ENCODE measurements around the gene PIM1.

PIM1 gene

DNA sequence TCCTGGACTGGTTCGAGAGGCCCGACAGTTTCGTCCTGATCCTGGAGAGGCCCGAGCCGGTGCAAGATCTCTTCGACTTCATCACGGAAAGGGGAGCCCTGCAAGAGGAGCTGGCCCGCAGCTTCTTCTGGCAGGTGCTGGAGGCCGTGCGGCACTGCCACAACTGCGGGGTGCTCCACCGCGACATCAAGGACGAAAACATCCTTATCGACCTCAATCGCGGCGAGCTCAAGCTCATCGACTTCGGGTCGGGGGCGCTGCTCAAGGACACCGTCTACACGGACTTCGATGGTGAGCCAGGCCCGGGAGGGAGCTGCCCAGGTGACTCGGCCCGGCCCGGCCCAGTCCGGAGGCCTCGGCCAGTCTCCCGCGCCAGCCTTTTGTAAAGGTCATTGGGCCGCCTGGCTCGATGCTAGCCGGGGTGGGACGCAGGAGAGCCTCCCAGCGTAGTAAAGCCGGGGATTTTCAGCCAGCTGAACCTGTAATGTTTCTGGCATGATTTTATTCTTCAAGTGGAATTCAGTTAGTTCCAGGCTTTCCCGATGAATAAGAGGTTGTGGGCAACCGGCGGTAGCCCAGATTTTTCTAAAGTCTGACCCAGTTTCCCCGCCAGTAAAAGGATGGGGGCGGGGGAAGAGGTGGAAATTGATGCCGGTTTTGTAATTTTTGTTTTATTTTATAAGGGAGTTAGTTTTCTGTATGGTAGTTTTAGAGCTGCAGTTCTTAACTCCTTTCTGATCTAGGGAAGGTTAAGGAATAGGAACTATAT, 1.4 kb downstream of the PIM1 start:
- H3K4me1 ChIP-seq (ENCODE audit: control insufficient read depth, insufficient read depth, low read length, poor library complexity, severe bottlenecking): peaks cover 38% of the 10 kb centered on the region
- H3K36me3 ChIP-seq (ENCODE audit: control insufficient read depth, insufficient read depth, low read length): peaks cover 33% of the 10 kb centered on the region
- H3K27me3 ChIP-seq (replicated peaks; ENCODE audit: control insufficient read depth, insufficient read depth, low read length, poor library complexity, severe bottlenecking): no peaks in the 10 kb centered on the region
- peak in 1 of 3 donors; percentile 17 for DNase-seq
- H3K4me3 ChIP-seq (ENCODE audit: insufficient read depth, low read depth, low read length, poor library complexity, severe bottlenecking): peak overlapping the region; percentile 98
- H3K9me3 ChIP-seq (ENCODE audit: control insufficient read depth, low read length): no peaks in the 10 kb centered on the region
- peak overlapping the region; percentile 78 for H3K27ac ChIP-seq (ENCODE audit: insufficient read depth, low read length, poor library complexity, severe bottlenecking)

DNA sequence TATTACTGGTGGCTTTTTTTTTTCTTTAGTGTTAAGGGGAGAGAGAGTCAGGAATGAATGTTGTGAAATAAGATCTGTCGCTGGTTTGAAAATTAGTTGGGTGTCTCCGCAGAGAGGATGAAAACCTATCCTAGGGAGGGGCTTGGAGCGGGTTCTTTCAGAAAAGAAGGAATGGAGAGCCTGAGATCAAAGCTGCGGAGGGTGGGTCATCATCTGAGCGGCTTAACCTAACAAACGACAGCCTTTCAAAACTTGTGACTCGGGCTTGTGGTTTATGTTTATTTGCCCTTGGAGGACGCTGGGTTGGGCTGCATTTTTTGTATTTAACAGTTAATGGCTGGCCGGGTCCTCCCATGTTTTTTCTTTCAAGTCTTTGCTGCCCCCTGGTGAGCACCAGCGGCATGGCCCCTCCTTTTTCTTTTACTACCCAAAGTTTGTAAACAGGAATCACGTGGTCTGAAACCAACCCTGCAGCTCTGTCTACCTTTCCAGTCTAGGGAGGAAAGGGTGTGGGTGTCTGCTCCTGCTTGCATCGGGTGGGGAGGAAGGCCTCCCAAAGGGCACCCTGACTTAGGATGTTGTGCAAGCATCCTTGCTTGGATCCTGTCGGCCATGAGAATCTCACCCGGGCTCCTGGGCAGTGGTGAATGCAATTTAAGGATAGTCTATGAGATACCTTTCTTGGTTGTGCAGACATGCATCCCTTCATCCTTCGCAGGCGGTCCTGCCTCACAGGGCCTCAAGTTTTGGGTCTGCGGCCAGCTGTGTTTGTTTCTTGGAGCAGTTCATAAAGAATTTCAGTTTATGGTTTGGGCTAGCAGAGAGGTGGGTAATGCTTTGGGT, 2.2 kb downstream of the PIM1 start:
- Histone ChIP-seq H3K4me1 (ENCODE audit: control insufficient read depth, insufficient read depth, low read length, poor library complexity, severe bottlenecking) (peaks cover 46% of the 10 kb centered on the region), H3K27me3 (replicated peaks; ENCODE audit: control insufficient read depth, insufficient read depth, low read length, poor library complexity, severe bottlenecking) (no peaks in the 10 kb centered on the region), H3K4me3 (ENCODE audit: insufficient read depth, low read depth, low read length, poor library complexity, severe bottlenecking) (peak overlapping the region; percentile 98), H3K9me3 (ENCODE audit: control insufficient read depth, low read length) (no peaks in the 10 kb centered on the region), H3K27ac (ENCODE audit: insufficient read depth, low read length, poor library complexity, severe bottlenecking) (peak overlapping the region; percentile 78), H3K36me3 (ENCODE audit: control insufficient read depth, insufficient read depth, low read length) (peaks cover 33% of the 10 kb centered on the region)
- DNase-seq: peak; percentile 87 to 89 (median 89)

DNA sequence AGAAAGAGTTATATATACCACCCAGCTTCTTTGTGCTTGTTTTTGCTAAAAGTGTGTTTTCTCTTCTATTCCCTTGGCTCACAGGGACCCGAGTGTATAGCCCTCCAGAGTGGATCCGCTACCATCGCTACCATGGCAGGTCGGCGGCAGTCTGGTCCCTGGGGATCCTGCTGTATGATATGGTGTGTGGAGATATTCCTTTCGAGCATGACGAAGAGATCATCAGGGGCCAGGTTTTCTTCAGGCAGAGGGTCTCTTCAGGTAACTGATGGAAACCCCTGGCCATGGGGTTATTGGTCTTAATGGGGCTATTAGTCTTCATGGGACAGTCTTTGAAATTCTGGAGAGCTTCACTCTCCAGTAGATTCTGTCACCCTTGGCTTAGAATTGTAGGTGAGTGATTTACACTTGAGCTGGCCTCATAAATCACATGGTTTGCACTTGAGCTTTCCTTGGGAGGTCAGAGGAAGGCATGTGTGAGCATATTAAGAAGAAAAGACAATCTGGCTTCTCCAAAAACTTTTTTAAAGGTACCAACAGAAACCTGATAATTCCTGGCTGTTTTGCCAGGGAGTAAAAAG, 3.0 kb downstream of the PIM1 start:
- H3K9me3 ChIP-seq (ENCODE audit: control insufficient read depth, low read length): no peaks in the 10 kb centered on the region
- H3K4me3 ChIP-seq (ENCODE audit: insufficient read depth, low read depth, low read length, poor library complexity, severe bottlenecking): peak overlapping the region; percentile 98
- H3K4me1 ChIP-seq (ENCODE audit: control insufficient read depth, insufficient read depth, low read length, poor library complexity, severe bottlenecking): peaks cover 47% of the 10 kb centered on the region
- no peak for DNase-seq
- H3K36me3 ChIP-seq (ENCODE audit: control insufficient read depth, insufficient read depth, low read length): peaks cover 33% of the 10 kb centered on the region
- H3K27ac ChIP-seq (ENCODE audit: insufficient read depth, low read length, poor library complexity, severe bottlenecking): peak overlapping the region; percentile 78
- H3K27me3 ChIP-seq (replicated peaks; ENCODE audit: control insufficient read depth, insufficient read depth, low read length, poor library complexity, severe bottlenecking): no peaks in the 10 kb centered on the region

DNA sequence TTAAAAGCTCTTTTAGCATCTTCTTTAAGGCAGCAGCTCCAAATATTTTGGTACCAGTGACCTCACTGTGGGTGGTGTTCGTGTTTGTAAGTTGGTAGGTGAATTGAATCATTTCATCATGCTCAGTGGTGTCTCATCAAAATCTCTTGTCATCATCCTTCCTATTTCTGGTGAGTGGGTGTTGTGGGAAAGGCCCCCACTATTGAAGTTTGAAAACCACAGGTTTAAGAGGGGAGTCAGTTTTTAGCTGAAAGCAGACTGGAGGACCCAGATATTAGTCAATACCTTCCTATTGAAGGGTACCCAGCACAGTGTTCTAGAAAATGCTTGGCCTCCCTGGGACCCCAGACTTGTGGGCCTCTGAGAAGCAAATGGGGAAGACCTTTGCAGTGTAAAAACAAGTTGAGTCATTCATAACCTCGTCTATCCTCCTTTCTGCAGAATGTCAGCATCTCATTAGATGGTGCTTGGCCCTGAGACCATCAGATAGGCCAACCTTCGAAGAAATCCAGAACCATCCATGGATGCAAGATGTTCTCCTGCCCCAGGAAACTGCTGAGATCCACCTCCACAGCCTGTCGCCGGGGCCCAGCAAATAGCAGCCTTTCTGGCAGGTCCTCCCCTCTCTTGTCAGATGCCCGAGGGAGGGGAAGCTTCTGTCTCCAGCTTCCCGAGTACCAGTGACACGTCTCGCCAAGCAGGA, 3.7 kb downstream of the PIM1 start:
- peak overlapping the region; percentile 78 for H3K27ac ChIP-seq (ENCODE audit: insufficient read depth, low read length, poor library complexity, severe bottlenecking)
- H3K36me3 ChIP-seq (ENCODE audit: control insufficient read depth, insufficient read depth, low read length): peaks cover 33% of the 10 kb centered on the region
- DNase-seq: peak in 1 of 3 donors; percentile 42
- H3K4me3 ChIP-seq (ENCODE audit: insufficient read depth, low read depth, low read length, poor library complexity, severe bottlenecking): peak overlapping the region; percentile 98
- no peaks in the 10 kb centered on the region for H3K27me3 ChIP-seq (replicated peaks; ENCODE audit: control insufficient read depth, insufficient read depth, low read length, poor library complexity, severe bottlenecking)
- no peaks in the 10 kb centered on the region for H3K9me3 ChIP-seq (ENCODE audit: control insufficient read depth, low read length)
- H3K4me1 ChIP-seq (ENCODE audit: control insufficient read depth, insufficient read depth, low read length, poor library complexity, severe bottlenecking): peaks cover 47% of the 10 kb centered on the region

DNA sequence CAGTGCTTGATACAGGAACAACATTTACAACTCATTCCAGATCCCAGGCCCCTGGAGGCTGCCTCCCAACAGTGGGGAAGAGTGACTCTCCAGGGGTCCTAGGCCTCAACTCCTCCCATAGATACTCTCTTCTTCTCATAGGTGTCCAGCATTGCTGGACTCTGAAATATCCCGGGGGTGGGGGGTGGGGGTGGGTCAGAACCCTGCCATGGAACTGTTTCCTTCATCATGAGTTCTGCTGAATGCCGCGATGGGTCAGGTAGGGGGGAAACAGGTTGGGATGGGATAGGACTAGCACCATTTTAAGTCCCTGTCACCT, 4.2 kb downstream of the PIM1 start:
- Histone ChIP-seq H3K27ac (ENCODE audit: insufficient read depth, low read length, poor library complexity, severe bottlenecking) (peak overlapping the region; percentile 78), H3K9me3 (ENCODE audit: control insufficient read depth, low read length) (no peaks in the 10 kb centered on the region), H3K27me3 (replicated peaks; ENCODE audit: control insufficient read depth, insufficient read depth, low read length, poor library complexity, severe bottlenecking) (no peaks in the 10 kb centered on the region), H3K4me1 (ENCODE audit: control insufficient read depth, insufficient read depth, low read length, poor library complexity, severe bottlenecking) (peaks cover 47% of the 10 kb centered on the region), H3K36me3 (ENCODE audit: control insufficient read depth, insufficient read depth, low read length) (peaks cover 33% of the 10 kb centered on the region), H3K4me3 (ENCODE audit: insufficient read depth, low read depth, low read length, poor library complexity, severe bottlenecking) (peak overlapping the region; percentile 98)
- no peak for DNase-seq

DNA sequence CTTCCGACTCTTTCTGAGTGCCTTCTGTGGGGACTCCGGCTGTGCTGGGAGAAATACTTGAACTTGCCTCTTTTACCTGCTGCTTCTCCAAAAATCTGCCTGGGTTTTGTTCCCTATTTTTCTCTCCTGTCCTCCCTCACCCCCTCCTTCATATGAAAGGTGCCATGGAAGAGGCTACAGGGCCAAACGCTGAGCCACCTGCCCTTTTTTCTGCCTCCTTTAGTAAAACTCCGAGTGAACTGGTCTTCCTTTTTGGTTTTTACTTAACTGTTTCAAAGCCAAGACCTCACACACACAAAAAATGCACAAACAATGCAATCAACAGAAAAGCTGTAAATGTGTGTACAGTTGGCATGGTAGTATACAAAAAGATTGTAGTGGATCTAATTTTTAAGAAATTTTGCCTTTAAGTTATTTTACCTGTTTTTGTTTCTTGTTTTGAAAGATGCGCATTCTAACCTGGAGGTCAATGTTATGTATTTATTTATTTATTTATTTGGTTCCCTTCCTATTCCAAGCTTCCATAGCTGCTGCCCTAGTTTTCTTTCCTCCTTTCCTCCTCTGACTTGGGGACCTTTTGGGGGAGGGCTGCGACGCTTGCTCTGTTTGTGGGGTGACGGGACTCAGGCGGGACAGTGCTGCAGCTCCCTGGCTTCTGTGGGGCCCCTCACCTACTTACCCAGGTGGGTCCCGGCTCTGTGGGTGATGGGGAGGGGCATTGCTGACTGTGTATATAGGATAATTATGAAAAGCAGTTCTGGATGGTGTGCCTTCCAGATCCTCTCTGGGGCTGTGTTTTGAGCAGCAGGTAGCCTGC, 4.8 kb downstream of the PIM1 start:
- Histone ChIP-seq H3K36me3 (ENCODE audit: control insufficient read depth, insufficient read depth, low read length) (peaks cover 33% of the 10 kb centered on the region), H3K4me1 (ENCODE audit: control insufficient read depth, insufficient read depth, low read length, poor library complexity, severe bottlenecking) (peaks cover 47% of the 10 kb centered on the region), H3K27ac (ENCODE audit: insufficient read depth, low read length, poor library complexity, severe bottlenecking) (peak overlapping the region; percentile 78)

DNA sequence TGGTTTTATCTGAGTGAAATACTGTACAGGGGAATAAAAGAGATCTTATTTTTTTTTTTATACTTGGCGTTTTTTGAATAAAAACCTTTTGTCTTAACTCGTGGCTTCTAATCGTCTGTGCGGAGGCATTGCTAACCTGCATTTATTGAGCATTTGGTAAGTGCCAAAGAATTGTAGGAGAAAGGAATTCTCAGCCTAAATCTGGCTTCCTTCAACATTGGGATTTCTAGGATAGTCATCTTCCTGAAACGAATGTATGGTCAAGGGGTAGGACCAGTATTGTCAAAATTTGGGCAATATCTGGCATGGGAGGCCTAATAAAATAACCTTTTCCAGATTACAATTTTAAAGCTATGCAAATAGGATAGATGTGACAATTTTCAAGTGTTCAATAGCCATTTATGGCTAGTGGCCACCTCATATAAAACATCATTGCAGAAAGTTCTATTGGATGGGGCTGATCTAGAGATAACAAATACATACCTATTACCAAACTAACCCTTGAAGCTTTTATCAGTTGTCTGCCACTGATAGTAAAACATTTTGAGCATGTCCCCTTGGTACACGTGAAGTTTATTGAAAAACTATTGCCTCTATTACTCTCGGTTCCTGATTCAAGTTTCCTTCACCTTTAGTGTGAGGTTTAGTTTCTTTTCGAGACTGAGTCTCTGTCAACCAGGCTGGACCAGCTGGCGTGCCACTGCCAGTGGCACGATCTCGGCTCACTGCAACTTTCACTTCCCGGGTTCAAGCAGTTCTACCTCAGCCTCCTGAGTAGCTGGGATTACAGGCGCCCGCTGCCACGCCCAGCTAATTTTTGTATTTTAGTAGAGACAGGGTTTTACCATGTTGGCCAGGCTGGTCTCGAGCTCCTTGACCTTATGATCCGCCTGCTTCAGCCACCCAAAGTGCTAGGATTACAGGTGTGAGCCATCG, 5.6 kb downstream of the PIM1 start:
- no peaks in the 10 kb centered on the region for H3K27me3 ChIP-seq (replicated peaks; ENCODE audit: control insufficient read depth, insufficient read depth, low read length, poor library complexity, severe bottlenecking)
- peak overlapping the region; percentile 78 for H3K27ac ChIP-seq (ENCODE audit: insufficient read depth, low read length, poor library complexity, severe bottlenecking)
- no peak for DNase-seq
- H3K36me3 ChIP-seq (ENCODE audit: control insufficient read depth, insufficient read depth, low read length): peaks cover 33% of the 10 kb centered on the region
- peak overlapping the region; percentile 15 for H3K4me3 ChIP-seq (ENCODE audit: insufficient read depth, low read depth, low read length, poor library complexity, severe bottlenecking)
- H3K4me1 ChIP-seq (ENCODE audit: control insufficient read depth, insufficient read depth, low read length, poor library complexity, severe bottlenecking): peaks cover 47% of the 10 kb centered on the region
- no peaks in the 10 kb centered on the region for H3K9me3 ChIP-seq (ENCODE audit: control insufficient read depth, low read length)

More for the DNA sequence above, 4.8 kb downstream of the PIM1 start:
- DNase-seq: no peak
- Histone ChIP-seq H3K4me3 (ENCODE audit: insufficient read depth, low read depth, low read length, poor library complexity, severe bottlenecking) (peak overlapping the region; percentile 98), H3K9me3 (ENCODE audit: control insufficient read depth, low read length) (no peaks in the 10 kb centered on the region), H3K27me3 (replicated peaks; ENCODE audit: control insufficient read depth, insufficient read depth, low read length, poor library complexity, severe bottlenecking) (no peaks in the 10 kb centered on the region)

DNA sequence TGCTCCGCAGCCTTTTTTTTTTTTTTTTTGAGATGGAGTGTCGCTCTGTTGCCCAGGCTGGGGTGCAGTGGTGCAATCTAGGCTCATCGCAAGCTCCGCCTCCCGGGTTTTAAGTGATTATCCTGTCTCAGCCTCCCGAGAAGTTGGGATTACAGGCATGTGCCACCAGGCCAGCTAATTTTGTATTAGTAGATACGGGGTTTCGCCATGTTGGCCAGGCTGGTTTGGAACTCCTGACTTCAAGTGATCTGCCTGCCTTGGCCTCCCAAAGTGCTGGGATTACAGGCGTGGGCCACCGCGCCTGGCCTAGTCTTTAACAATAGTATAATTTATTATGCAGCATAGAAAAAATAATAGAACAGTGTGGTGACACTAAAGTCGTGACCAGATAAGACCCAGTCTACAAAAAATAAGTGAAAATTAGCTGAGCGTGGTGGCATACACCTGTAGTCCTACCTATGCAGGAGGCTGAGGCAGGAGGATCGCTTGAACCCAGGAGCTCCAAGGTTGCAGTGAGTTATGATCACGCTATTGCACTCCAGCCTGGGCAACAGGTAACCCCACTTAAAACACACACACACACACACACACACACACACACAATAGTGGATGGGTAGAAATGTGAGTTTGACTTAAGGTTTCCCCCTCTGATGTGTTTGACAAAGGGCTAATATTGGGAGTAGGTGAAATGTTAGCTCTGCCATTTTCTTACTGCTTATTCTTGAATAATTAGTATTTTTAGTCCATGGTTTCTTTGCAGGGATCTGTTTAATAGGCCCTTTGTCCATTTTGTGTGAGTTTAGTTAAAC, 6.5 kb downstream of the PIM1 start:
- Histone ChIP-seq H3K4me1 (ENCODE audit: control insufficient read depth, insufficient read depth, low read length, poor library complexity, severe bottlenecking) (peaks cover 54% of the 10 kb centered on the region), H3K27me3 (replicated peaks; ENCODE audit: control insufficient read depth, insufficient read depth, low read length, poor library complexity, severe bottlenecking) (no peaks in the 10 kb centered on the region), H3K4me3 (ENCODE audit: insufficient read depth, low read depth, low read length, poor library complexity, severe bottlenecking) (no peak overlapping the region), H3K27ac (ENCODE audit: insufficient read depth, low read length, poor library complexity, severe bottlenecking) (no peak overlapping the region), H3K9me3 (ENCODE audit: control insufficient read depth, low read length) (no peaks in the 10 kb centered on the region), H3K36me3 (ENCODE audit: control insufficient read depth, insufficient read depth, low read length) (peaks cover 26% of the 10 kb centered on the region)
- DNase-seq: no peak

Measured in effector memory CD4-positive, alpha-beta T cell (primary cell).